ENCODE results near the gene POU3F1. TPM values are rescaled to one million over a fixed set of nuclear protein-coding genes. Genes with fewer than 3 reads are reported as not detected.

The POU3F1 gene
- polyA plus RNA-seq, 2 of the 4 experiments (the other 2 are of a cell fraction), result not detected

DNA sequence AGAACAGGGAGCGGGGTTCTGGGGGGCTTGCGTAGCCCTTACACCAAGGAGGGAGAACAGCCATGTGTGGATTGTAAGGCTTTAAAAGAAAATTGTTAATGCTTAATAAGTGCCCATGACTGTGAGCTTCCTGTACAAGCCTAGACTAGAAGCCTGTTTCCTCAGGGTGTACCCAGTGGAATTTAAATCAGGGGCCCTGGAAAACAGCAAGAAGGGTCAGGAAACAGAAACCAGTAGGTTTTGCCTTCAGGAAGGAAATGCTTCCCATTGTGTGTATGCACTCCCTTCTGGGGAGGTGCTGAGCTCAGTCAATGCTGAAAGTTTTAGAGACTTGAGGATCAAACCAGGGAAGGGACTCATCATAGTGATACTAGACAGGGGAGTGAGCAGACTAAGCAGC, 21.4 kb downstream of the POU3F1 start:
- Histone ChIP-seq H3K4me2 (no peak overlapping the region), H3K4me3 (no peak overlapping the region), H3K4me1 (0 out of 3 replicates have a peak, but pooled peaks cover 1% of the 10 kb centered on the region), H3K27ac (no peak overlapping the region), H3K9me3 (no peaks in the 10 kb centered on the region)
- no peak for FAIRE-seq
- 100% methylated on average over 2 of the region's 2 CpGs for WGBS (ENCODE audit: missing lambda C conversion rate)
- no peak for ATAC-seq
- ChIA-PET CTCF (interaction anchor here (0.6 to 3.1 kb wide), 7 partner anchors 9 to 816 kb away, joined by 3 to 21 read pairs (median 5); partner anchors contain the start of genes SF3A3 and UTP11), POLR2A (no interaction called here)
- DNase-seq (ENCODE audit: low read depth in 1 of 2, low spot score in 1 of 2), result no peak
- TF ChIP-seq SREBF2 (IDR thresholded peaks at IDR 0.05), result no peak
- TF ChIP-seq HOXB13 (CRISPR knock-in tag; IDR thresholded peaks at IDR 0.05; ENCODE audit: low read depth), result no peak
- TF ChIP-seq, protein P1, sequence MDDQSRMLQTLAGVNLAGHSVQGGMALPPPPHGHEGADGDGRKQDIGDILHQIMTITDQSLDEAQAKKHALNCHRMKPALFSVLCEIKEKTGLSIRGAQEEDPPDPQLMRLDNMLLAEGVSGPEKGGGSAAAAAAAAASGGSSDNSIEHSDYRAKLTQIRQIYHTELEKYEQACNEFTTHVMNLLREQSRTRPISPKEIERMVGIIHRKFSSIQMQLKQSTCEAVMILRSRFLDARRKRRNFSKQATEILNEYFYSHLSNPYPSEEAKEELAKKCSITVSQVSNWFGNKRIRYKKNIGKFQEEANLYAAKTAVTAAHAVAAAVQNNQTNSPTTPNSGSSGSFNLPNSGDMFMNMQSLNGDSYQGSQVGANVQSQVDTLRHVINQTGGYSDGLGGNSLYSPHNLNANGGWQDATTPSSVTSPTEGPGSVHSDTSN (IDR thresholded peaks at IDR 0.05), result no peak
- TF ChIP-seq CBX2 (IDR thresholded peaks at IDR 0.05; ENCODE audit: borderline replicate concordance, low read depth), result no peak
- TF ChIP-seq NR3C1 (IDR thresholded peaks at IDR 0.05), result no peak
- TF ChIP-seq, protein P2, sequence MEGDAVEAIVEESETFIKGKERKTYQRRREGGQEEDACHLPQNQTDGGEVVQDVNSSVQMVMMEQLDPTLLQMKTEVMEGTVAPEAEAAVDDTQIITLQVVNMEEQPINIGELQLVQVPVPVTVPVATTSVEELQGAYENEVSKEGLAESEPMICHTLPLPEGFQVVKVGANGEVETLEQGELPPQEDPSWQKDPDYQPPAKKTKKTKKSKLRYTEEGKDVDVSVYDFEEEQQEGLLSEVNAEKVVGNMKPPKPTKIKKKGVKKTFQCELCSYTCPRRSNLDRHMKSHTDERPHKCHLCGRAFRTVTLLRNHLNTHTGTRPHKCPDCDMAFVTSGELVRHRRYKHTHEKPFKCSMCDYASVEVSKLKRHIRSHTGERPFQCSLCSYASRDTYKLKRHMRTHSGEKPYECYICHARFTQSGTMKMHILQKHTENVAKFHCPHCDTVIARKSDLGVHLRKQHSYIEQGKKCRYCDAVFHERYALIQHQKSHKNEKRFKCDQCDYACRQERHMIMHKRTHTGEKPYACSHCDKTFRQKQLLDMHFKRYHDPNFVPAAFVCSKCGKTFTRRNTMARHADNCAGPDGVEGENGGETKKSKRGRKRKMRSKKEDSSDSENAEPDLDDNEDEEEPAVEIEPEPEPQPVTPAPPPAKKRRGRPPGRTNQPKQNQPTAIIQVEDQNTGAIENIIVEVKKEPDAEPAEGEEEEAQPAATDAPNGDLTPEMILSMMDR (IDR thresholded peaks at IDR 0.05), result no peak
- no peak for TF ChIP-seq KDM5A (IDR thresholded peaks at IDR 0.05)
- no peak for TF ChIP-seq USF2 (IDR thresholded peaks at IDR 0.05)
- TF ChIP-seq ZFP36 (IDR thresholded peaks at IDR 0.05; ENCODE audit: borderline replicate concordance, partially characterized antibody), result no peak
- no peak for TF ChIP-seq NPAS2 (CRISPR knock-in tag; IDR thresholded peaks at IDR 0.05; ENCODE audit: borderline replicate concordance)
- no peak for TF ChIP-seq MYC (IDR thresholded peaks at IDR 0.05; ENCODE audit: borderline replicate concordance, low read length)
- TF ChIP-seq CHD2 (IDR thresholded peaks at IDR 0.05; ENCODE audit: low read length, partially characterized antibody), result no peak
- TF ChIP-seq REST (IDR thresholded peaks at IDR 0.05), result no peak

DNA sequence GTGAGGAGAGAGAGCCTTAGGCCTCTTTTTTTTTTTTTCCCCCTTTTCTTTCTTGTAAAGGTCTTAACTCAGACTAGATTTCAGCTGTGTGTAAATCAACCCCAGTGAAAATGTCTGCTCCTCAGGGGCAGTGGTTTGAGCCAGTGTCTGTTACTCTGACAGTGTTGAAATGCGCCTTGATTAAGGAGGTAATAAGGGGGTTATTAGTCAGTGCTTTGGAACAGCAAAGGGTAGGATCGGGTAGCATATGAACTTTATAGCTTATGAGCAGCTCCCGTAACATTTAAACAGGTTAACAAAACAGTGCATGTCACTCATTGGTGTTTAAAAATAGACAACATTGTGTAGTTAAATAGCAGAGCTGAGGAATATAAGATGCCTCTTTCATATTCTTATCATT, 23.8 kb downstream of the POU3F1 start:
- Histone ChIP-seq H3K4me2 (no peak overlapping the region), H3K4me3 (no peak overlapping the region), H3K4me1 (no peaks in the 10 kb centered on the region), H3K27ac (no peak overlapping the region), H3K9me3 (no peaks in the 10 kb centered on the region)
- ChIA-PET CTCF (interaction anchor here (0.6 to 2.1 kb wide), 4 partner anchors 42 to 812 kb away, joined by 3 to 9 read pairs (median 4); no protein-coding TSS in a partner anchor), POLR2A (interaction anchor here (0.7 kb wide), 1 partner anchor 804 kb away, joined by 3 read pairs; no protein-coding TSS in a partner anchor)
- FAIRE-seq (no peak), DNase-seq (ENCODE audit: low read depth in 1 of 2, low spot score in 1 of 2) (no peak), ATAC-seq (no peak)
- WGBS (ENCODE audit: missing lambda C conversion rate), result 89% methylated on average over 3 of the region's 3 CpGs
- no peak for TF ChIP-seq HOXB13 (CRISPR knock-in tag; IDR thresholded peaks at IDR 0.05; ENCODE audit: low read depth)
- no peak for TF ChIP-seq MAZ (IDR thresholded peaks at IDR 0.05; ENCODE audit: borderline replicate concordance, low read depth, low read length)
- no peak for TF ChIP-seq JUN (IDR thresholded peaks at IDR 0.05)
- no peak for TF ChIP-seq ZSCAN20 (CRISPR knock-in tag; IDR thresholded peaks at IDR 0.05)

Measured in A549 (cell line).